K562 (cell line): ENCODE data around the gene DLG4.

ENCODE experiments used
- CREB1 ChIP-seq, 2 experiments: sonication (generic) in 1 of 2; formaldehyde crosslinking in 1 of 2; IDR thresholded peaks; 2 replicates each; pipeline versions ENCODE4 v1.6.1 to v1.8.0; 2012 to 2022; ENCODE audit warnings: inconsistent platforms in 1 of 2, mild to moderate bottlenecking in 1 of 2, missing genetic modification reagents in 1 of 2, moderate library complexity in 1 of 2
- CTCF ChIP-seq, 3 experiments: IDR thresholded peaks in 2 of 3; conservative IDR thresholded peaks in 1 of 3; 2 replicates each; pipeline ENCODE4 v1.5.1; 2011 to 2012; ENCODE audit warnings: low read length in 3 of 3, mild to moderate bottlenecking in 3 of 3, control low read depth in 2 of 3, improper control_type of control experiment in 1 of 3, inconsistent platforms in 1 of 3, low read depth in 1 of 3, mixed read lengths in 1 of 3, moderate library complexity in 1 of 3; ENCODE audit not compliant: insufficient read depth in 2 of 3
- HMGXB4 ChIP-seq: sonication (generic); formaldehyde crosslinking; IDR thresholded peaks from 2 replicates; pipeline ENCODE4 v1.8.1; 2023; ENCODE audit warnings: mild to moderate bottlenecking, missing genetic modification reagents
- NR2F6 ChIP-seq: fragments of 450-650 bp; formaldehyde crosslinking; IDR thresholded peaks from 2 replicates; pipeline ENCODE4 v1.4.0; 2020; ENCODE audit warnings: mild to moderate bottlenecking
- POLR2A ChIP-seq: fragments of 450-650 bp; conservative IDR thresholded peaks from 2 replicates; pipeline ENCODE4 v1.6.1; 2016
- RCOR1 ChIP-seq, 2 experiments: IDR thresholded peaks; 2 replicates each; pipeline ENCODE4 v1.6.1; 2012; ENCODE audit warnings: low read depth in 2 of 2, low read length in 2 of 2, borderline replicate concordance in 1 of 2, improper control_type of control experiment in 1 of 2
- TBP ChIP-seq: optimal IDR thresholded peaks from 2 replicates; pipeline ENCODE3; 2011; ENCODE audit warnings: low read depth, low read length, improper control_type of control experiment
- ZNF121 ChIP-seq: sonication (generic); formaldehyde crosslinking; conservative IDR thresholded peaks from 2 replicates; pipeline ENCODE4 v1.8.0; 2022; ENCODE audit warnings: missing genetic modification reagents

- TF ChIP-seq POLR2A (peak; percentile 66), CTCF (IDR thresholded peaks at IDR 0.05 in 2 of 3, conservative IDR thresholded peaks at IDR 0.05 in 1 of 3; ENCODE audit: insufficient read depth in 2 of 3, low read depth in 1 of 3, low read length in 3 of 3) (no peak), NR2F6 (no peak), TBP (no peak), ZNF121 (CRISPR knock-in tag) (no peak), CREB1 (IDR thresholded peaks at IDR 0.05) (no peak), CREB1 (CRISPR knock-in tag; IDR thresholded peaks at IDR 0.05) (no peak), RCOR1 (IDR thresholded peaks at IDR 0.05; ENCODE audit: borderline replicate concordance in 1 of 2, low read depth in 2 of 2, low read length in 2 of 2) (no peak), HMGXB4 (CRISPR knock-in tag) (no peak)
These were observed 3.3 kb upstream of the DLG4 start for GRCh38 chr17:7222972-7223292.
